Natural killer cell (primary cell): ENCODE measurements around the gene SF3B5. TPM values are rescaled to one million over a fixed set of nuclear protein-coding genes. Genes with fewer than 3 reads are reported as not detected.
A peak's percentile ranks its signal among the peaks of the same experiment; 100 is the strongest.

Source experiments
- ATAC-seq, 3 donors: fragments of 150-1000 bp in 2 of 3; fragments of 200-7000 bp in 1 of 3; cut with Tn5 transposase; 1 replicate in 1 of 3; 2 replicates in 2 of 3; pipeline ENCODE4 v1.10.0; 2021; ENCODE audit warnings: mild to moderate bottlenecking in 2 of 3, moderate library complexity in 2 of 3
- DNase-seq, 2 donors: peaks; one replicate each; pipeline versions ENCODE4 v3.0.0 to v3.0.0-alpha.2; 2013 to 2021; ENCODE audit warnings: mixed read lengths in 1 of 2
- H3K27ac ChIP-seq: one replicate; pipeline ENCODE4 v1.5.1; 2013; ENCODE audit warnings: mild to moderate bottlenecking, low read length
- H3K27me3 ChIP-seq: one replicate; pipeline ENCODE4 v1.6.1; 2013; ENCODE audit warnings: low read length; ENCODE audit not compliant: control insufficient read depth, insufficient read depth
- H3K36me3 ChIP-seq: one replicate; pipeline ENCODE4 v1.6.1; 2013; ENCODE audit warnings: low read length; ENCODE audit not compliant: control insufficient read depth, insufficient read depth
- H3K4me1 ChIP-seq: one replicate; pipeline ENCODE4 v1.6.1; 2013; ENCODE audit warnings: low read length; ENCODE audit not compliant: control insufficient read depth, insufficient read depth
- H3K4me3 ChIP-seq: one replicate; pipeline ENCODE4 v1.5.1; 2013; ENCODE audit warnings: low read length
- H3K9me3 ChIP-seq: one replicate; pipeline ENCODE4 v1.6.1; 2013; ENCODE audit warnings: low read length; ENCODE audit not compliant: control insufficient read depth, insufficient read depth
- H3K27ac Mint-ChIP-seq, 2 donors: one replicate each; pipeline ENCODE4 v1.8.0; 2022; ENCODE audit warnings: mild to moderate bottlenecking in 2 of 2, mixed read lengths in 2 of 2, moderate library complexity in 1 of 2
- H3K27me3 Mint-ChIP-seq, 2 donors: one replicate each; pipeline ENCODE4 v1.8.0; 2022; ENCODE audit warnings: low read depth in 2 of 2, mixed read lengths in 2 of 2
- H3K36me3 Mint-ChIP-seq: one replicate; pipeline ENCODE4 v1.8.0; 2022; ENCODE audit warnings: mixed read lengths
- H3K4me1 Mint-ChIP-seq, 2 donors: one replicate each; pipeline ENCODE4 v1.8.0; 2022; ENCODE audit warnings: mixed read lengths in 2 of 2
- H3K4me3 Mint-ChIP-seq: one replicate; pipeline ENCODE4 v1.8.0; 2022; ENCODE audit warnings: mild to moderate bottlenecking, moderate library complexity, mixed read lengths
- H3K9me3 Mint-ChIP-seq, 2 donors: one replicate each; pipeline ENCODE4 v1.8.0; 2022; ENCODE audit warnings: mixed read lengths in 2 of 2
- WGBS: methylation state at CpG from one replicate; pipeline ENCODE4 v1.1.7; 2013; ENCODE audit warnings: missing lambda C conversion rate; ENCODE audit not compliant: insufficient coverage; 5-methylcytosine and 5-hydroxymethylcytosine counted together
- intact Hi-C: fragments of 100-400 bp; cut with micrococcal nuclease; formaldehyde crosslinking; loops from one replicate; pipeline ENCODE4 v1.14.2; 2022
- total RNA-seq, 4 donors: library from RNA; stranded (reverse); fragments of 120-200 nt in 1 of 4; gene quantifications; one replicate each; pipeline versions ENCODE4 v1.2.3 to v1.2.4, GENCODE V29; 2013 to 2022
- TF ChIP-seq, protein P1 (sequence below): fragments of 200-600 bp; IDR thresholded peaks from one replicate; pipeline ENCODE4 v1.8.0; 2022; ENCODE audit warnings: antibody characterized with exemption

Gene SF3B5
- total RNA-seq, 3 donors from 2014 or later (not counting 1 experiment from before 2014, with no cell fraction given) = 122 to 145 (median 122) TPM

- Mint-ChIP-seq H3K4me3 (no peak overlapping the region), H3K4me1 (peaks cover 5% of the 10 kb centered on the region in 2 donors), H3K36me3 (no peaks in the 10 kb centered on the region), H3K27ac (no peak overlapping the region), H3K27me3 (no peaks in the 10 kb centered on the region), H3K9me3 (no peaks in the 10 kb centered on the region)
- ATAC-seq = no peak
- Histone ChIP-seq H3K27me3 (no peaks in the 10 kb centered on the region), H3K36me3 (no peaks in the 10 kb centered on the region), H3K4me1 (no peaks in the 10 kb centered on the region), H3K27ac (no peak overlapping the region), H3K4me3 (no peak overlapping the region), H3K9me3 (no peaks in the 10 kb centered on the region)
- TF ChIP-seq, protein P1, sequence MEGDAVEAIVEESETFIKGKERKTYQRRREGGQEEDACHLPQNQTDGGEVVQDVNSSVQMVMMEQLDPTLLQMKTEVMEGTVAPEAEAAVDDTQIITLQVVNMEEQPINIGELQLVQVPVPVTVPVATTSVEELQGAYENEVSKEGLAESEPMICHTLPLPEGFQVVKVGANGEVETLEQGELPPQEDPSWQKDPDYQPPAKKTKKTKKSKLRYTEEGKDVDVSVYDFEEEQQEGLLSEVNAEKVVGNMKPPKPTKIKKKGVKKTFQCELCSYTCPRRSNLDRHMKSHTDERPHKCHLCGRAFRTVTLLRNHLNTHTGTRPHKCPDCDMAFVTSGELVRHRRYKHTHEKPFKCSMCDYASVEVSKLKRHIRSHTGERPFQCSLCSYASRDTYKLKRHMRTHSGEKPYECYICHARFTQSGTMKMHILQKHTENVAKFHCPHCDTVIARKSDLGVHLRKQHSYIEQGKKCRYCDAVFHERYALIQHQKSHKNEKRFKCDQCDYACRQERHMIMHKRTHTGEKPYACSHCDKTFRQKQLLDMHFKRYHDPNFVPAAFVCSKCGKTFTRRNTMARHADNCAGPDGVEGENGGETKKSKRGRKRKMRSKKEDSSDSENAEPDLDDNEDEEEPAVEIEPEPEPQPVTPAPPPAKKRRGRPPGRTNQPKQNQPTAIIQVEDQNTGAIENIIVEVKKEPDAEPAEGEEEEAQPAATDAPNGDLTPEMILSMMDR = no peak
- no peak for DNase-seq
- no CpG with 5 or more reads among the region's 4 CpGs for WGBS
- intact Hi-C loops = loop anchor here (2.0 to 10.0 kb wide), 2 partner anchors 46 to 180 kb away; partner anchors contain the start of genes STX11 and UTRN
Observed at GRCh38 chr6:144104488-144104887, 9.1 kb upstream of the SF3B5 start.

- Mint-ChIP-seq H3K36me3 (no peaks in the 10 kb centered on the region), H3K9me3 (no peaks in the 10 kb centered on the region), H3K4me3 (no peak overlapping the region), H3K27ac (no peak overlapping the region), H3K27me3 (no peaks in the 10 kb centered on the region), H3K4me1 (peaks cover 5% of the 10 kb centered on the region in 2 donors)
- ATAC-seq (no peak), DNase-seq (no peak)
- Histone ChIP-seq H3K9me3 (no peaks in the 10 kb centered on the region), H3K4me3 (no peak overlapping the region), H3K4me1 (no peaks in the 10 kb centered on the region), H3K36me3 (no peaks in the 10 kb centered on the region), H3K27me3 (no peaks in the 10 kb centered on the region), H3K27ac (no peak overlapping the region)
- WGBS = 100% methylated on average over 3 of the region's 4 CpGs
- intact Hi-C loops = loop anchor here (10.0 kb wide), 1 partner anchor 182 kb away; the partner anchor contains the start of gene UTRN
- TF ChIP-seq, protein P1 = no peak
Observed at GRCh38 chr6:144103026-144103563, 7.7 kb upstream of the SF3B5 start.

GRCh38 chr6:144098993-144099392, 3.6 kb upstream of the SF3B5 start:
- Mint-ChIP-seq H3K9me3 (no peaks in the 10 kb centered on the region), H3K4me1 (peaks cover 21 to 25% of the 10 kb centered on the region in 2 donors), H3K36me3 (no peaks in the 10 kb centered on the region), H3K27ac (no peak overlapping the region), H3K27me3 (no peaks in the 10 kb centered on the region), H3K4me3 (no peak overlapping the region)
- Histone ChIP-seq H3K36me3 (no peaks in the 10 kb centered on the region), H3K4me3 (no peak overlapping the region), H3K27me3 (no peaks in the 10 kb centered on the region), H3K27ac (no peak overlapping the region), H3K4me1 (peaks cover 17% of the 10 kb centered on the region), H3K9me3 (no peaks in the 10 kb centered on the region)
- intact Hi-C loops = no loop called here
- DNase-seq (no peak), ATAC-seq (no peak)
- TF ChIP-seq, protein P1 = no peak
- WGBS = 83% methylated on average over 3 of the region's 3 CpGs

- Mint-ChIP-seq H3K4me1 (peaks cover 23 to 28% of the 10 kb centered on the region in 2 donors), H3K4me3 (peak overlapping the region; percentile 94), H3K27ac (peak overlapping the region; percentile 95 to 97), H3K36me3 (no peaks in the 10 kb centered on the region), H3K27me3 (no peaks in the 10 kb centered on the region), H3K9me3 (no peaks in the 10 kb centered on the region)
- Histone ChIP-seq H3K27me3 (no peaks in the 10 kb centered on the region), H3K4me3 (peak overlapping the region; percentile 88), H3K36me3 (no peaks in the 10 kb centered on the region), H3K27ac (peak overlapping the region; percentile 90), H3K4me1 (peaks cover 17% of the 10 kb centered on the region), H3K9me3 (no peaks in the 10 kb centered on the region)
- WGBS = under 1% methylated on average over 19 of the region's 19 CpGs
- ATAC-seq = no peak
- intact Hi-C loops = loop anchor here (1.0 to 2.0 kb wide), 4 partner anchors 30 to 154 kb away; no protein-coding TSS in a partner anchor
- TF ChIP-seq, protein P1 = no peak
- no peak for DNase-seq
Observed at GRCh38 chr6:144094731-144095133, 641 bp downstream of the SF3B5 start.
